HG03520 (cell line): ENCODE results near the gene DCHS2.
"Not testable (repeated sequence)": the region's sequence is repeated elsewhere in the genome, so short reads cannot be mapped to it uniquely, and the experiment has no call there.

ENCODE experiments used
- ATAC-seq: cut with Tn5 transposase; IDR thresholded peaks from one replicate; pipeline ENCODE4 v1.9.1; 2021; ENCODE audit warnings: mild to moderate bottlenecking, moderate library complexity; ENCODE audit not compliant: unreplicated experiment

The DCHS2 gene

DNA sequence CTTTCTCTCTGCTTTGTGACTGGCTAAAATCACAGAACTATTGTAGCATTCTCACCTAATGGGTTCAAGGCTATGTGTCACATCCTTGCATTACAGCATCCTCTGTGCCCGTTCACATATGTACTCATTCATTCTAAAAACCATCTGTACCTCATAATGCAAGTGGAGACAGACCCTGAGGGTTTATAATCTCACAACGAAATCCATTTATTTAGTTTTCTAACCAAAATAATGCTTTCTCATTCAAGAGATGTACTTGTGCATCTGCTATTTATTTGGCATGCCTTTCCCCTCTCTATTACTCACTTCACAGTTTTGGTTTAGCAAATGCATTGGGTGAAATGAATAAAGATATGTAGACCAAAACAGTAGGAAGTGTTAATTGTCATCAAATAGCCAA, 261.5 kb downstream of the DCHS2 start:
- ATAC-seq = no peak

DNA sequence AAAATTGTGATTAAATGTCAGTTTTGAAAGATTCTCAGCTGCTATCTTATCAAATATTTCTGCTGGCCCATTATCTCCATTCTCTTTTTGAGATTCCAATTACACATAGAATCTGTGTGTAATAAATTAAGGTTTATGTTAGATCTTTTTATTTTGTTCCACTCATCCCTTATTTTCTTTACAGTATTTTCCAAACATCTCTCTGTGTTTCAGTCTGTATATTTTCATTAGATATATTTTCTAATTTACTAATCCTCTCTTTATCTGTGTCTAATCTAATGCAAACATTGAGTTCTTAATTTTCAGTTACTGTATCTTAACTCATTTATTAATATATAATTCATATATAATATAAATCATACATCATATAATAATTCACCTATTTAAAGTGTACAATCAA, 268.7 kb downstream of the DCHS2 start:
- ATAC-seq = no peak

- ATAC-seq = no peak
Measured at GRCh38 chr4:154218051-154218450, 273.5 kb downstream of the DCHS2 start.

DNA sequence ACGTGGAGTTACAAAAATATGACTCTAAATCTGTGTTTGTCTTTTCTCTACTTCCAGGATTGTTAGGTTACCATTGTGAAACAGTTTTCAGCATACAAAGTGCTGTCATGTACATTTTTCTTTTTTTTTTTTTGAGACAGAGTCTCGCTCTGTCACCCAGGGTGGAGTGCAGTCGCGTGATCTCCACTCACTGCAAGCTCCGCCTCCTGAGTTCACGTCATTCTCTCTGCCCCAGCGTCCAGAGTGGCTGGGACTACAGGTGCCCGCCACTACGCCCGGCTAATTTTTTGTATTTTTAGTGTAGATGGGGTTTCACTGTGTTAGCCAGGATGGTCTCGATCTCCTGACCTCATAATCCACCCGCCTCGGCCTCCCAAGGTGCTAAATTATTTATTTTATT, 274.2 kb downstream of the DCHS2 start:
- ATAC-seq = not testable (repeated sequence)

DNA sequence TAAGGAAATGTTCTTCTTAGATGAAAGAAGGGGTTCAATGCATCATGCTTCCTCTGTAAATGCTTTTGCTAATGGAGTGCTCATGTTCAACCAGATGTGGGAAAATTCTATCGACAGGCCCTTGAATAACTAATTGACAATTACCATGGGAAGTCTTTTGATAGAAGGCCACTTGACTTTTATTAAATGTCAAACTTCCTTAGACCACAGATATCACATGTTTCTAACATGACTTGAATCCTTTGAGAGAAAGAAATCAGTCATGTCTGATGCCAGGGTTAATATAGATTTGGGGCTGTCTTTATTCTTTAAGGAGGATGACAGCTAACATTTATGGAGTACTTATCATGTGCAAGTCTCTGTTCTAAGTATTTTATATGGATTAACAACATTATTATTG, 280.1 kb downstream of the DCHS2 start:
- ATAC-seq = no peak

GRCh38 chr4:154208424-154208823, 283.2 kb downstream of the DCHS2 start:
- no peak for ATAC-seq

DNA sequence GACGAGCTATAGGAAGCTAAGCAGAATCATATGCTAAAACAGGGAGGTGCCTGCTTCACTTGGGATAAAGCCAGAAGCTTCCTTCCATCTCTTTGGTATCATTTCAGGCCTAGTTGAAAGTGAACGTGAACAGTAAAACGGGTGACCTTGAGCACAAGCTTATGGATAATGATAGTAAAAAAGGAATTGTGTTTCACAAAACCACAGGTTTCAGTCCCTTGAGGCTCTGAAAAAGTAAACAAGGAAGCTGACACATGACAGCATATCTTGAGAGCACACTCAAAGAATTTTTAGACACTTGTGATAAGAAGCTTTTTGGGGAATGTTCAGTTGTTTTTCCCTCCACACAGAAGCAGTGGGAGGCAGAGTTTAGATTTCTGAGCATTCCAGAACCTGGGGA, 286.1 kb downstream of the DCHS2 start:
- ATAC-seq = no peak

GRCh38 chr4:154194649-154195048, 296.9 kb downstream of the DCHS2 start:
- no peak for ATAC-seq

GRCh38 chr4:154192585-154192984, 299.0 kb downstream of the DCHS2 start:
- ATAC-seq = no peak

DNA sequence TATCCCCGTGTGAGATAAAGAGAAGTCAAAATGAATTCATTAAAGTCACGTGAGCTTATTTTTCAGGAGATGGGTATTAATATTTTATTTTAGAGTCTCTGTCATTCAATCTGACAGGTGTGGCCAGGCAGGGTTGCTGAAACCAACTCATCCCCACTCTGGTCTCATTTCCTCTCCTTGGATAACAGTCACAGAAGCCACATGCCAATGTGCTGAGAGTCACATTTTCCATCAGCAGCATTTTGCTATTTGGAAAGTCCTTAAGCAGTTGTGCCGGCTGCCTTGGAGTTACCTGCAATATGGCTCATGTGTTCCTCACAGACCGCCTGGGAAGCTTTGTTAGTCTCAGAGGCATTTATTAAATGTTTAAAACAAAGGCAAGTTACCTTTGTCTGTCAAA, 302.3 kb downstream of the DCHS2 start:
- ATAC-seq = no peak

DNA sequence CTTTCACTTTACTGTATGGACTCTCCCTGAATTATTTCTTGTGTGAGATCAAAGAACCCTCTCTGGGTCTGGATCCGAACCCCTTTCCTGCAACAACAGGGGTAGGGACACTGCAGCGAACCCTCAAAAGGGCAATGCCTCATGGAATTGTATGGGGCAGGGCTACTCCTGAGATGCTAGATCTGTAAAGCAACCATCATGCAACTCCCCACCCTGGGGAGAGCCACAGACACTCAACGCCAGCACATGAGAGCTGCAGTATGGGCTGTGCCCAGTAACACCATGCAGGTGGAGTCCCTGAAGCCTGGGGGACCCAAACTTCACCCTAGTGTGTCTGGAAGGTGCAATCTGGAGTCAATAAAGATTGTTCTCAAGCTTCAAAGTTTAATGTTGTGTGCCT, 304.7 kb downstream of the DCHS2 start:
- no peak for ATAC-seq

DNA sequence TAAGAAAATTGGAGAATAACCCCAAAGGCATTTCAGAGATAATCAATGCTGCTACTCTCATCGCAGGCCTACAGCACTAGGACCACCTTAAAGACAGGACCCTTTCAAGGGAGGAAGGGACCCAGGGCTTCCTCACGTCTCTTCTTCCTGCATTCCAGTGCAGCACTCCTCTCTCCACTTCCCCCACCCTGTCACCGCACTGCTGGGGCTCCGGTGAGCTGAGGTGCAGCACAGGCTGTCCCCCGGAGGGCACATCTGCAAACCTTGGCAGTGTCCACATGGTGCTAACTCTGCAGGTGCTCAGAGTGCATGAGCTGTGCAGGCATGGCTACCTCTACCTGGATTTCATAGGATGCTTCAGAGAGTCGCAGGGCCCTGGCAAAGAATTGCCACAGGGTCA, 305.6 kb downstream of the DCHS2 start:
- no peak for ATAC-seq

GRCh38 chr4:154184238-154184637, 307.4 kb downstream of the DCHS2 start:
- ATAC-seq = no peak

DNA sequence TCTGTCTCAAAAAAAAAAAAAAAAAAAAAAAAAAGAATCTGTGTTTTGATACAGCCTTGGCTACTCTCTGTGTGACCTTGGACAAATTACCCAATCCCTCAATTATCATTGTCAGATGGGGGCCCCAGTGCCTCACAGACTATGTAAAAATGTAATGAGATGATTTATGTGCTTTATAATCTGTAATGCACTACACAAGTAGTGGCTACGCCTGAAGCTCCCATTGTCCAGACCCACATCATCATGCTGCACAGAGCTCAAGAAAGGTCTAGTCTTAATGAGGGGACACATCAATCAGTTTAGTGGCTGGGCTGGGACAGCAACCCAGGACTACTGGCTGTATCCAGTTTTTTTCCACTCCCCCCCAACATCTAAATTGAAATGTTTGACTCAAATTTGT, 308.3 kb downstream of the DCHS2 start:
- ATAC-seq = no peak
